HepG2 (cell line): ENCODE results near the gene TCAF1. TPM values are rescaled to one million over a fixed set of nuclear protein-coding genes. Genes with fewer than 3 reads are reported as not detected.

Experiments used
- ATAC-seq: fragments of 200-7000 bp; cut with Tn5 transposase; 3 replicates; pipeline ENCODE4 v1.9.1; 2020; ENCODE audit warnings: mild to moderate bottlenecking, moderate library complexity
- Bru-seq: library from RNA; stranded (reverse); fragments of 400-500 nt; gene quantifications from one replicate; lab custom pipeline; 2021; lab: Mats Ljungman, UMichigan
- BruChase-seq, 2 experiments: library from RNA; stranded (reverse); fragments of 400-500 nt; gene quantifications; one replicate each; lab custom pipeline; 2021; lab: Mats Ljungman, UMichigan
- BruUV-seq: library from RNA; stranded (reverse); fragments of 400-500 nt; replicated peaks from 2 replicates; lab custom pipeline; 2021; lab: Mats Ljungman, UMichigan
- CTCF ChIA-PET: fragments of 300-600 bp; formaldehyde crosslinking; extraction: SDS; loops from one replicate; lab custom pipeline; 2021; ENCODE audit warnings: low total read pairs, inconsistent platforms, low intra/inter-chr PET ratio; lab: Yijun Ruan, JAX
- POLR2A ChIA-PET: fragments of 350-600 bp; sonication (Branson Sonifier 250); formaldehyde crosslinking; loops from one replicate; lab custom pipeline; 2020; ENCODE audit warnings: antibody characterized with exemption, inconsistent platforms; lab: Yijun Ruan, JAX
- DNase-seq: peaks from one replicate; pipeline ENCODE4 v3.0.0-alpha.2; 2015; ENCODE audit warnings: low spot score
- FAIRE-seq: peaks from 3 replicates; lab custom pipeline; 2011; peaks lifted over from hg19 to GRCh38; lab: Jason Lieb, UNC
- H2AFZ ChIP-seq: one replicate; pipeline ENCODE4 v1.6.1; 2011; ENCODE audit warnings: low read length, inconsistent platforms
- H3K27ac ChIP-seq: fragments of 300-600 bp; 3 replicates; pipeline ENCODE4 v1.8.0; 2011; ENCODE audit warnings: mixed run types, mild to moderate bottlenecking, mixed read lengths, low read length, inconsistent platforms; ENCODE audit not compliant: insufficient read depth; ENCODE audit errors: extremely low read length
- H3K27me3 ChIP-seq, 2 experiments: fragments of 200-600 bp in 1 of 2; 2 replicates in 1 of 2; 3 replicates in 1 of 2; pipeline versions ENCODE4 v1.6.0 to v1.8.0; 2011; ENCODE audit warnings: low read length in 2 of 2, mild to moderate bottlenecking in 2 of 2, moderate library complexity in 2 of 2, inconsistent platforms in 1 of 2; ENCODE audit not compliant: insufficient read depth in 2 of 2, control insufficient read depth in 1 of 2
- H3K36me3 ChIP-seq, 2 experiments: fragments of 200-600 bp in 1 of 2; replicated peaks in 1 of 2; 2 replicates in 1 of 2; 3 replicates in 1 of 2; pipeline versions ENCODE4 v1.5.1 to v1.8.0; 2011; ENCODE audit warnings: low read length in 2 of 2, inconsistent platforms in 1 of 2; ENCODE audit not compliant: insufficient read depth in 2 of 2, control insufficient read depth in 1 of 2
- H3K4me1 ChIP-seq: 2 replicates; pipeline ENCODE4 v1.5.1; 2012; ENCODE audit warnings: low read length, inconsistent platforms; ENCODE audit not compliant: insufficient read depth
- H3K4me2 ChIP-seq: 2 replicates; pipeline ENCODE4 v1.6.0; 2011; ENCODE audit warnings: low read depth, low read length, inconsistent platforms
- H3K4me3 ChIP-seq, 3 experiments: fragments of 200-600 bp in 1 of 3; sonication (generic), shearing (Covaris generic) in 1 of 3; replicated peaks in 1 of 3; 2 replicates each; pipeline ENCODE4 v1.5.1; 2011 to 2016; ENCODE audit warnings: low read length in 3 of 3, inconsistent platforms in 2 of 3, low read depth in 2 of 3, mild to moderate bottlenecking in 2 of 3, control low read depth in 1 of 3, mixed read lengths in 1 of 3; ENCODE audit not compliant: insufficient read depth in 1 of 3
- H3K79me2 ChIP-seq: one replicate; pipeline ENCODE4 v1.6.1; 2011; ENCODE audit warnings: low read length, inconsistent platforms; ENCODE audit not compliant: insufficient read depth
- H3K9ac ChIP-seq: 2 replicates; pipeline ENCODE4 v1.6.0; 2011; ENCODE audit warnings: mild to moderate bottlenecking, low read depth, low read length, inconsistent platforms; ENCODE audit not compliant: insufficient read depth
- H3K9me3 ChIP-seq: 2 replicates; pipeline ENCODE4 v1.5.1; 2012; ENCODE audit warnings: mild to moderate bottlenecking, low read length
- H4K20me1 ChIP-seq: 2 replicates; pipeline ENCODE4 v1.6.0; 2011; ENCODE audit warnings: inconsistent platforms, mild to moderate bottlenecking, low read length, moderate library complexity; ENCODE audit not compliant: insufficient read depth
- HNF4G ChIP-seq, 2 experiments: sonication (generic) in 1 of 2; formaldehyde crosslinking in 1 of 2; IDR thresholded peaks; 2 replicates each; pipeline versions ENCODE4 v1.4.0 to v1.6.1; 2011 to 2020; ENCODE audit warnings: borderline replicate concordance in 2 of 2, low read depth in 2 of 2, mild to moderate bottlenecking in 2 of 2, low read length in 1 of 2, missing genetic modification reagents in 1 of 2, moderate library complexity in 1 of 2
- IRF1 ChIP-seq: sonication (generic); formaldehyde crosslinking; IDR thresholded peaks from 2 replicates; pipeline ENCODE4 v1.4.0; 2020; ENCODE audit warnings: low read depth, mild to moderate bottlenecking, missing genetic modification reagents
- JUN ChIP-seq: sonication (generic); formaldehyde crosslinking; IDR thresholded peaks from 2 replicates; pipeline ENCODE4 v1.4.0; 2020; ENCODE audit warnings: mild to moderate bottlenecking, missing genetic modification reagents
- KMT2A ChIP-seq: sonication (generic); formaldehyde crosslinking; IDR thresholded peaks from 2 replicates; pipeline ENCODE4 v1.4.0; 2020; ENCODE audit warnings: missing genetic modification reagents
- MAFG ChIP-seq: sonication (generic); formaldehyde crosslinking; IDR thresholded peaks from 2 replicates; pipeline ENCODE4 v1.5.1; 2020; ENCODE audit warnings: mild to moderate bottlenecking, missing genetic modification reagents
- MXI1 ChIP-seq: IDR thresholded peaks from 3 replicates; pipeline ENCODE4 v1.6.1; 2012; ENCODE audit warnings: low read depth, low read length, inconsistent platforms, borderline replicate concordance
- PCBP1 ChIP-seq: fragments of 200-400 bp; formaldehyde crosslinking; IDR thresholded peaks from 2 replicates; pipeline ENCODE4 v1.6.1; 2017; ENCODE audit warnings: mild to moderate bottlenecking, low read depth, low read length, borderline replicate concordance
- REL ChIP-seq: sonication (generic); formaldehyde crosslinking; conservative IDR thresholded peaks from 2 replicates; pipeline ENCODE4 v1.8.0; 2022; ENCODE audit warnings: mild to moderate bottlenecking, missing genetic modification reagents, moderate library complexity
- ZNF205 ChIP-seq: IDR thresholded peaks from 2 replicates; pipeline ENCODE4 v1.6.1; 2018; ENCODE audit warnings: missing biosample characterization, missing genetic modification reagents
- ZNF256 ChIP-seq: sonication (generic); formaldehyde crosslinking; conservative IDR thresholded peaks from 2 replicates; pipeline ENCODE4 v1.4.0; 2020; ENCODE audit warnings: missing genetic modification reagents
- ZNF576 ChIP-seq: sonication (generic); formaldehyde crosslinking; IDR thresholded peaks from 2 replicates; pipeline ENCODE4 v1.4.0; 2020; ENCODE audit warnings: mild to moderate bottlenecking, missing genetic modification reagents
- ZNF7 ChIP-seq: IDR thresholded peaks from 2 replicates; pipeline ENCODE4 v1.6.1; 2016; ENCODE audit warnings: missing biosample characterization, missing genetic modification reagents
- ZNF770 ChIP-seq: sonication (generic); formaldehyde crosslinking; IDR thresholded peaks from 2 replicates; pipeline ENCODE4 v1.5.0; 2020; ENCODE audit warnings: mild to moderate bottlenecking, missing genetic modification reagents
- WGBS: methylation state at CpG from one replicate; pipeline ENCODE4 v1.1.6; 2017; ENCODE audit warnings: low lambda C conversion rate; 5-methylcytosine and 5-hydroxymethylcytosine counted together
- in situ Hi-C: cut with HindIII; loops from 2 replicates; pipeline ENCODE4 v1.10.0; 2017; ENCODE audit warnings: low pct_unique_long_range_greater_than_20kb; ENCODE audit not compliant: extremely low pct_ligation_motif_present
- intact Hi-C: fragments of 100-400 bp; cut with micrococcal nuclease; formaldehyde crosslinking; loops from one replicate; pipeline ENCODE4 v1.10.0; 2022; ENCODE audit not compliant: unreplicated experiment
- long read RNA-seq, 2 experiments: library from RNA in 1 of 2; library from polyadenylated mRNA in 1 of 2; stranded (forward) in 1 of 2; unstranded in 1 of 2; transcript quantifications; one replicate each; pipeline ENCODE4 v2.0.0, GENCODE V29; 2019 to 2022
- polyA minus RNA-seq, 3 experiments: library from RNA; depleted of rRNA, polyadenylated mRNA; stranded (reverse); fragments of >200 nt; gene quantifications; 2 replicates each; pipeline ENCODE4 v1.2.3, GENCODE V29; 2011; ENCODE audit warnings: low replicate concordance in 1 of 3
- polyA plus RNA-seq, 8 experiments: library from polyadenylated mRNA; depleted of rRNA in 3 of 8; stranded (reverse) in 7 of 8; unstranded in 1 of 8; fragments of >200 nt; fragmentation: Illumina TruSeq in 4 of 8; extraction: Trizol in 4 of 8; gene quantifications; 2 replicates each; pipeline versions ENCODE4 v1.2.1 to v1.2.3, GENCODE V29; 2011 to 2016; ENCODE audit warnings: low read depth in 4 of 8, missing spikeins in 1 of 8, mixed read lengths in 1 of 8; ENCODE audit not compliant: insufficient read depth in 1 of 8
- total RNA-seq, 5 experiments: library from RNA; depleted of rRNA; stranded (reverse); fragments of >200 nt; fragmentation: Illumina TruSeq; extraction: Trizol; gene quantifications; 2 replicates each; pipeline ENCODE4 v1.2.3, GENCODE V29; 2016; ENCODE audit warnings: low read depth in 1 of 5

The TCAF1 gene
- 101 and 124 TPM in 2 replicates for total RNA-seq (2016; rRNA removed; fragmentation: Illumina TruSeq; extraction: Trizol)
- 3.7 and 4.9 TPM in 2 replicates for total RNA-seq (2016; cell fraction: cytosol; rRNA removed; fragmentation: Illumina TruSeq; extraction: Trizol; ENCODE audit: low read depth)
- 101 and 104 TPM in 2 replicates for total RNA-seq (2016; cell fraction: insoluble cytoplasmic fraction; rRNA removed; fragmentation: Illumina TruSeq; extraction: Trizol)
- 19.6 and 22.3 TPM in 2 replicates for total RNA-seq (2016; cell fraction: membrane; rRNA removed; fragmentation: Illumina TruSeq; extraction: Trizol)
- 68.3 and 72.5 TPM in 2 replicates for total RNA-seq (2016; cell fraction: nucleus; rRNA removed; fragmentation: Illumina TruSeq; extraction: Trizol)
- 36.2 and 40.0 TPM in 2 replicates for polyA plus RNA-seq (2011; rRNA removed)
- 25.8 and 27.9 TPM in 2 replicates for polyA plus RNA-seq (2011; cell fraction: cytosol; rRNA removed)
- 28.0 and 33.8 TPM in 2 replicates for polyA plus RNA-seq (2011; cell fraction: nucleus; rRNA removed)
- polyA plus RNA-seq (2012): 62.6 and 65.1 TPM in 2 replicates
- 1.7 and 2.1 TPM in 2 replicates for polyA plus RNA-seq (2016; cell fraction: cytosol; fragmentation: Illumina TruSeq; extraction: Trizol; ENCODE audit: low read depth)
- polyA plus RNA-seq (2016; cell fraction: insoluble cytoplasmic fraction; fragmentation: Illumina TruSeq; extraction: Trizol; ENCODE audit: low read depth): 67.8 and 76.7 TPM in 2 replicates
- 4.5 and 5.8 TPM in 2 replicates for polyA plus RNA-seq (2016; cell fraction: membrane; fragmentation: Illumina TruSeq; extraction: Trizol; ENCODE audit: low read depth)
- polyA plus RNA-seq (2016; cell fraction: nucleus; fragmentation: Illumina TruSeq; extraction: Trizol; ENCODE audit: insufficient read depth, low read depth): 55.2 and 55.9 TPM in 2 replicates
- 43.9 and 200 TPM in 2 replicates for polyA minus RNA-seq (2011; rRNA and poly(A)+ RNA removed; ENCODE audit: low replicate concordance)
- polyA minus RNA-seq (2011; cell fraction: cytosol; rRNA and poly(A)+ RNA removed): 52.7 and 61.0 TPM in 2 replicates
- polyA minus RNA-seq (2011; cell fraction: nucleus; rRNA and poly(A)+ RNA removed): 51.2 and 68.0 TPM in 2 replicates
- percentile 96 among the genes with signal in this experiment for Bru-seq, nascent RNA
- BruChase-seq, experiment 1, labeled RNA remaining after a 6-hour chase: percentile 91 among the genes with signal in this experiment
- BruChase-seq, experiment 2, labeled RNA remaining after a 2-hour chase: percentile 89 among the genes with signal in this experiment
- long read RNA-seq, experiment 1, full-length matches to known transcripts: 4 of 39 reads
- long read RNA-seq, experiment 1, partial matches to known transcripts: 16 of 39 reads
- long read RNA-seq, experiment 1, other reads (novel, unspliced or antisense): 19 of 39 reads
- long read RNA-seq, experiment 2, full-length matches to known transcripts: 6 of 99 reads
- long read RNA-seq, experiment 2, partial matches to known transcripts: 17 of 99 reads
- long read RNA-seq, experiment 2, other reads (novel, unspliced or antisense): 76 of 99 reads

GRCh38 chr7:143901668-143902331 is at the start of gene TCAF1:
Gene TCAF1 (minus strand): TSS chr7:143902176. CDS start chr7:143876608, 25,568 bp downstream.
- H3K4me2 ChIP-seq: peak within 1 kb of the TSS; percentile 89
- ATAC-seq (peak; percentile 85), FAIRE-seq (peak; percentile 79), DNase-seq (peak; percentile 96)
- no peak within 1 kb of the TSS for H2AFZ ChIP-seq
- ChIA-PET CTCF (interaction anchor here (1.2 kb wide), 1 partner anchor 125 kb away, joined by 4 read pairs; no protein-coding TSS in a partner anchor), POLR2A (interaction anchor here (0.9 to 9.4 kb wide), 16 partner anchors 9 to 131 kb away, joined by 3 to 174 read pairs (median 5); no protein-coding TSS in a partner anchor)
- in situ Hi-C loops: loop anchor here (25.0 kb wide), 1 partner anchor 514 kb away; the partner anchor contains the start of gene ZYX
- peaks cover 64% of the 10 kb centered on the region for H3K4me1 ChIP-seq
- peaks cover 47% of the 10 kb centered on the region for H3K79me2 ChIP-seq
- peak within 1 kb of the TSS; percentile 99 for H3K27ac ChIP-seq
- H3K36me3 ChIP-seq: peaks cover 0 to 3% of the 10 kb centered on the region in 2 experiments; a peak in 1 of 5 replicates
- no peaks in the 10 kb centered on the region for H3K9me3 ChIP-seq
- H3K4me3 ChIP-seq: peak within 1 kb of the TSS; percentile 80 to 97 (median 90)
- H3K27me3 ChIP-seq: no peaks in the 10 kb centered on the region; a peak in 1 of 5 replicates
- peak within 1 kb of the TSS; percentile 95 for H3K9ac ChIP-seq
- WGBS: 0% methylated on average over 17 of the region's 50 CpGs
- intact Hi-C loops: loop anchor here (1.0 to 5.0 kb wide), 3 partner anchors 57 to 111 kb away; no protein-coding TSS in a partner anchor
- no TSS peak for BruUV-seq
- 0 out of 2 replicates have a peak, but pooled peaks cover 4% of the 10 kb centered on the region for H4K20me1 ChIP-seq
- TF ChIP-seq ZNF256 (CRISPR knock-in tag) (0 out of 2 replicates have a peak, but pooled peaks have one; percentile 26), HNF4G (IDR thresholded peaks at IDR 0.05; ENCODE audit: borderline replicate concordance, low read depth, low read length) (peak; percentile 91), HNF4G (CRISPR knock-in tag; IDR thresholded peaks at IDR 0.05; ENCODE audit: borderline replicate concordance, low read depth) (peak; percentile 93), KMT2A (CRISPR knock-in tag) (peak; percentile 87), JUN (CRISPR knock-in tag) (no peak; the same call in 1 of the 2 replicates), MAFG (CRISPR knock-in tag) (no peak), ZNF770 (CRISPR knock-in tag) (peak; percentile 71), PCBP1 (no peak), IRF1 (CRISPR knock-in tag) (no peak), MXI1 (peak; percentile 62; the same call in 1 of the 3 replicates), ZNF205 (CRISPR knock-in tag) (peak; percentile 97), ZNF7 (no peak), REL (CRISPR knock-in tag) (no peak), ZNF576 (no peak)
